ENCODE data around the gene KCNJ1.

DNA sequence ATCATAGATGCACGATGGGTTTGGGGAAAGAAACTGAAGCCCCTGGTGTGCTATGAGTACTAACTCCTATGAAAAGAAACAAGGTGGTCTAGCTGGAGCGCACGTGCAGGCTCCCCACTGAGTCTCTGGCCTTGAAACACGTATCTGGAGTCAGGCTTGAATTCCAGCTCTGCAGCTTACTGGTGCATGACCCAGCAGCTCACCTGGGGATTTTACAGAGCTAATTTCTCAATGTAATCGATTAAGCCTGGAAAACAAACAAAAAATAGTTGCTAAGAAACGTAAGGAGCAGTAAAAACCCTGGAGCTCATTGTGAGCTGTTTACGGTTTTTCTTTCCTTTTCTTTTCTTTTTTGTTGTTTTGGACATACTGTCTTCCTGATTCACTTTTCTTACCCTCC lies 12.3 kb downstream of the KCNJ1 start:
- no peak for TF ChIP-seq EZH2 (IDR thresholded peaks at IDR 0.05; ENCODE audit: low read depth, unreplicated experiment)
- TF ChIP-seq CTCF (conservative IDR thresholded peaks at IDR 0.05; ENCODE audit: low read depth in 2 of 2): no peak
- no peak for TF ChIP-seq POLR2AphosphoS5 (IDR thresholded peaks at IDR 0.05; ENCODE audit: low read depth)
- no peak for TF ChIP-seq REST (IDR thresholded peaks at IDR 0.05; ENCODE audit: unreplicated experiment)
- TF ChIP-seq EZH2phosphoT487 (IDR thresholded peaks at IDR 0.05; ENCODE audit: unreplicated experiment): no peak
- TF ChIP-seq, protein P1, sequence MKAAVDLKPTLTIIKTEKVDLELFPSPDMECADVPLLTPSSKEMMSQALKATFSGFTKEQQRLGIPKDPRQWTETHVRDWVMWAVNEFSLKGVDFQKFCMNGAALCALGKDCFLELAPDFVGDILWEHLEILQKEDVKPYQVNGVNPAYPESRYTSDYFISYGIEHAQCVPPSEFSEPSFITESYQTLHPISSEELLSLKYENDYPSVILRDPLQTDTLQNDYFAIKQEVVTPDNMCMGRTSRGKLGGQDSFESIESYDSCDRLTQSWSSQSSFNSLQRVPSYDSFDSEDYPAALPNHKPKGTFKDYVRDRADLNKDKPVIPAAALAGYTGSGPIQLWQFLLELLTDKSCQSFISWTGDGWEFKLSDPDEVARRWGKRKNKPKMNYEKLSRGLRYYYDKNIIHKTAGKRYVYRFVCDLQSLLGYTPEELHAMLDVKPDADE (IDR thresholded peaks at IDR 0.05): no peak
- no peak for TF ChIP-seq ZNF114 (CRISPR knock-in tag; IDR thresholded peaks at IDR 0.05)
- TF ChIP-seq CREB1 (CRISPR knock-in tag; IDR thresholded peaks at IDR 0.05; ENCODE audit: low read depth): no peak
- TF ChIP-seq STAT1 (IDR thresholded peaks at IDR 0.05; ENCODE audit: unreplicated experiment): no peak
- TF ChIP-seq NANOG (IDR thresholded peaks at IDR 0.05; ENCODE audit: borderline replicate concordance): no peak
- TF ChIP-seq JUNB (IDR thresholded peaks at IDR 0.05; ENCODE audit: unreplicated experiment): no peak

Data from GM23338 (cell line).